Fibroblast of lung (primary cell): ENCODE data around the gene RRAS. TPM values are rescaled to one million over a fixed set of nuclear protein-coding genes. Genes with fewer than 3 reads are reported as not detected.

Experiments
- DNase-seq, 2 donors: peaks; one replicate each; pipeline versions ENCODE4 v3.0.0 to v3.0.0-alpha.2; 2010; ENCODE audit warnings: low read depth in 2 of 2
- H2AFZ ChIP-seq: 2 replicates; pipeline ENCODE4 v1.5.1; 2012; ENCODE audit warnings: low read length, control low read depth, inconsistent platforms
- H3K27ac ChIP-seq: 2 replicates; pipeline ENCODE4 v1.5.1; 2011; ENCODE audit warnings: low read length, control low read depth; ENCODE audit not compliant: insufficient read depth
- H3K27me3 ChIP-seq: 2 replicates; pipeline ENCODE4 v1.5.1; 2011; ENCODE audit warnings: mild to moderate bottlenecking, low read length; ENCODE audit not compliant: control insufficient read depth, insufficient read depth
- H3K36me3 ChIP-seq: 2 replicates; pipeline ENCODE4 v1.5.1; 2011; ENCODE audit warnings: low read length; ENCODE audit not compliant: control insufficient read depth, insufficient read depth
- H3K4me1 ChIP-seq: 2 replicates; pipeline ENCODE4 v1.5.1; 2011; ENCODE audit warnings: low read length; ENCODE audit not compliant: control insufficient read depth, insufficient read depth; ENCODE audit errors: extremely low read depth
- H3K4me2 ChIP-seq: 2 replicates; pipeline ENCODE4 v1.5.1; 2011; ENCODE audit warnings: low read length, control low read depth; ENCODE audit not compliant: insufficient read depth; ENCODE audit errors: extremely low read depth
- H3K4me3 ChIP-seq, 4 experiments: fragments of 200-600 bp in 1 of 4; sonication (generic) in 1 of 4; replicated peaks in 1 of 4; 2 replicates each; pipeline ENCODE4 v1.5.1; 2011 to 2016; ENCODE audit warnings: low read length in 4 of 4, low read depth in 3 of 4, mild to moderate bottlenecking in 3 of 4, control low read depth in 2 of 4, inconsistent platforms in 1 of 4, mixed read lengths in 1 of 4; ENCODE audit not compliant: insufficient read depth in 1 of 4; ENCODE audit errors: control extremely low read depth in 1 of 4
- H3K79me2 ChIP-seq: 2 replicates; pipeline ENCODE4 v1.5.1; 2012; ENCODE audit warnings: mild to moderate bottlenecking, low read length, inconsistent platforms; ENCODE audit not compliant: control insufficient read depth, insufficient read depth
- H3K9ac ChIP-seq: 2 replicates; pipeline ENCODE4 v1.5.1; 2011; ENCODE audit warnings: mild to moderate bottlenecking, low read length, control low read depth; ENCODE audit not compliant: insufficient read depth
- H3K9me3 ChIP-seq: 2 replicates; pipeline ENCODE4 v1.5.1; 2012; ENCODE audit warnings: low read depth, low read length; ENCODE audit not compliant: control insufficient read depth, insufficient read depth
- H4K20me1 ChIP-seq: 2 replicates; pipeline ENCODE4 v1.5.1; 2011; ENCODE audit warnings: low read length; ENCODE audit not compliant: control insufficient read depth, insufficient read depth; ENCODE audit errors: extremely low read depth
- EZH2 ChIP-seq: IDR thresholded peaks from 2 replicates; pipeline ENCODE4 v1.5.1; 2012; ENCODE audit warnings: low read length, control low read depth, mild to moderate bottlenecking; ENCODE audit errors: missing control alignments
- polyA plus RNA-seq, 2 donors: library from polyadenylated mRNA; depleted of rRNA in 1 of 2; stranded (reverse) in 1 of 2; unstranded in 1 of 2; fragments of >200 nt; gene quantifications; 2 replicates each; pipeline ENCODE4 v1.2.1, GENCODE V29; 2011 to 2012; ENCODE audit warnings: missing spikeins in 1 of 2
- total RNA-seq: library from RNA; depleted of rRNA; stranded (reverse); fragments of >200 nt; gene quantifications from 2 replicates; pipeline ENCODE4 v1.2.1, GENCODE V29; 2014
- TF ChIP-seq, protein P1 (sequence below), 2 donors: IDR thresholded peaks in 1 of 2; conservative IDR thresholded peaks in 1 of 2; 1 replicate in 1 of 2; 2 replicates in 1 of 2; pipeline ENCODE4 v1.5.1; 2011 to 2012; ENCODE audit warnings: low read length in 2 of 2, control low read depth in 1 of 2, inconsistent platforms in 1 of 2, low read depth in 1 of 2, mild to moderate bottlenecking in 1 of 2

The RRAS gene
- total and polyA plus RNA-seq, 2 donors (not counting 1 experiment from before 2014, with no cell fraction given) = 60.1 to 129 TPM

GRCh38 chr19:49594157-49594992 is 45.6 kb downstream of the RRAS start:
- DNase-seq = no peak
- no peaks in the 10 kb centered on the region for H3K9me3 ChIP-seq
- H3K4me3 ChIP-seq = no peak overlapping the region
- no peak overlapping the region for H3K27ac ChIP-seq
- no peak overlapping the region for H2AFZ ChIP-seq
- H4K20me1 ChIP-seq = no peaks in the 10 kb centered on the region
- H3K79me2 ChIP-seq = peaks cover 25% of the 10 kb centered on the region
- peaks cover 28% of the 10 kb centered on the region for H3K36me3 ChIP-seq
- no peak overlapping the region for H3K4me2 ChIP-seq
- no peak overlapping the region for H3K9ac ChIP-seq
- no peaks in the 10 kb centered on the region for H3K27me3 ChIP-seq
- peaks cover 6% of the 10 kb centered on the region for H3K4me1 ChIP-seq
- TF ChIP-seq EZH2 = no peak
- TF ChIP-seq, protein P1, sequence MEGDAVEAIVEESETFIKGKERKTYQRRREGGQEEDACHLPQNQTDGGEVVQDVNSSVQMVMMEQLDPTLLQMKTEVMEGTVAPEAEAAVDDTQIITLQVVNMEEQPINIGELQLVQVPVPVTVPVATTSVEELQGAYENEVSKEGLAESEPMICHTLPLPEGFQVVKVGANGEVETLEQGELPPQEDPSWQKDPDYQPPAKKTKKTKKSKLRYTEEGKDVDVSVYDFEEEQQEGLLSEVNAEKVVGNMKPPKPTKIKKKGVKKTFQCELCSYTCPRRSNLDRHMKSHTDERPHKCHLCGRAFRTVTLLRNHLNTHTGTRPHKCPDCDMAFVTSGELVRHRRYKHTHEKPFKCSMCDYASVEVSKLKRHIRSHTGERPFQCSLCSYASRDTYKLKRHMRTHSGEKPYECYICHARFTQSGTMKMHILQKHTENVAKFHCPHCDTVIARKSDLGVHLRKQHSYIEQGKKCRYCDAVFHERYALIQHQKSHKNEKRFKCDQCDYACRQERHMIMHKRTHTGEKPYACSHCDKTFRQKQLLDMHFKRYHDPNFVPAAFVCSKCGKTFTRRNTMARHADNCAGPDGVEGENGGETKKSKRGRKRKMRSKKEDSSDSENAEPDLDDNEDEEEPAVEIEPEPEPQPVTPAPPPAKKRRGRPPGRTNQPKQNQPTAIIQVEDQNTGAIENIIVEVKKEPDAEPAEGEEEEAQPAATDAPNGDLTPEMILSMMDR (conservative IDR thresholded peaks at IDR 0.05 in 1 of 2, IDR thresholded peaks at IDR 0.05 in 1 of 2; ENCODE audit: low read depth in 1 of 2, low read length in 2 of 2) = no peak

DNA sequence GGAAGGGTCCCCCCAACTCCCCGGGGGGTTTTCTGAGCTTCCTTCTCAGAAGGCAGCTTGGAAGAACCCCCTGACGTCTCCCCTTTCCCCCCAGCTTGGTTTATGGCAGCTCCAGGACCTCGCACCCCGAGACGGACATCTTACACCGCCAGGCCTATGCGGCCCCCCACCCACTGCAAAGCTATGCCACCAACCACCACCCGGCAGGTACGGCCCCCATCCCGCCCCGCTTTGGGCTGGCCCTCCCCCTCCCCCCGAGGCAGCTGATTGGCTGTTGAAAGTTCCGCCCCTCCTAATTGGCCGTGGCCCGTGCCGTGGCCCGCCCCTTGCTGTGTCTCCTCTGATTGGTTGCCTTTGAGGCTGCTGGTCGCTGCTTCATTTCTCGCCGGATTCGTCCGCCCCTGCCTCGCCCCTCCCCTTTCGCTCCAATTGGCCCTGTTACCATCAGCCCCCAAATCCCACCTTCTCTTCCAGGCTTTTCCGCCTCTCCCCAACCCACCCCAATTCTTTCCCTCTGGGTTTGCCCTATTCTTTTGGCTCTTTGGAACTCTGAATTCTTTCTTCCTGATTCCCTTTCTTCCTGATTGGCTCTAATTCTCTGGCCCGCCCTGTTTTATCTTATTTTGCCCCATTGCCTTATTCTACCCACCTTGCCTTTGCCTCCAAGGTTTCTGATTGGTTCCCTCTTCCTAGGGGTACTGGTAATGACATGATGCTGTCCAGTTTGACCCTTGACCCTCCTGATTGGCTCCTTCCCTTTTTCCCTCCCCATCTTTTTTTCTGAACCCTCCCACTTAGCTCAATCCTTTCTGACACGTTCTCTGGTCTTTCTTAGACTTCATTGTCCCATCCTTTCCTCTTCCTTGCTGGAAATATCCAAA is 46.5 kb downstream of the RRAS start:
- H3K4me1 ChIP-seq = peaks cover 6% of the 10 kb centered on the region
- no peak overlapping the region for H2AFZ ChIP-seq
- no peak overlapping the region for H3K27ac ChIP-seq
- no peaks in the 10 kb centered on the region for H4K20me1 ChIP-seq
- no peaks in the 10 kb centered on the region for H3K27me3 ChIP-seq
- DNase-seq = peak; percentile 88 to 89
- peak overlapping the region; percentile 82 for H3K4me2 ChIP-seq
- H3K79me2 ChIP-seq = peaks cover 25% of the 10 kb centered on the region
- H3K4me3 ChIP-seq = peak overlapping the region; percentile 41 to 90 (median 84)
- H3K36me3 ChIP-seq = peaks cover 22% of the 10 kb centered on the region
- no peaks in the 10 kb centered on the region for H3K9me3 ChIP-seq
- TF ChIP-seq, protein P1 (conservative IDR thresholded peaks at IDR 0.05 in 1 of 2, IDR thresholded peaks at IDR 0.05 in 1 of 2; ENCODE audit: low read depth in 1 of 2, low read length in 2 of 2) = no peak
- TF ChIP-seq EZH2 = no peak
- peak overlapping the region; percentile 30 for H3K9ac ChIP-seq
